Measurements from ENCODE around the gene TTC31.

Gene TTC31

DNA sequence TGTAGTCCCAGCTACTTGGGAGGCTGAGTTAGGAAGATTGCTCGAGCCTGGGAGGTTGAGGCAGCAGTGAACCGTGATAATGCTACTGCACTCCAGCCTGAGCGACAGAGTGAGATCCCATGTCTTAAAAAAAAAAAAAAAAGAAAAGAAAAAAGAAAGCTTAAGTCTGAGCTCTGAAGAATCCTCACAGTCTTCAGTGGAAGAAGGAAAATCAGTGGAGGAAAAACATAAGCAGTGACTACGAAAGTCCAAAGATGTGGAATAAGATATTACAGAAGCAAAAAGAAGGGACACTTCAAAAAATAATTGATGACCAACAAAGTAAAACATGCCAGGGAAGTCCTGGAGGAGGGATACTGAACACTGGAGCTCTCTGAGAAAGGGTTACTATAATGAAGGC, 27.4 kb downstream of the TTC31 start:
- Histone ChIP-seq H3K27me3 (ENCODE audit: insufficient read depth, low read length, poor library complexity) (peaks cover 19% of the 10 kb centered on the region), H3K79me2 (ENCODE audit: insufficient read depth, low read length) (peaks cover 14% of the 10 kb centered on the region), H3K4me3 (ENCODE audit: low read depth in 1 of 2, low read length in 2 of 2) (no peak overlapping the region), H3K27ac (ENCODE audit: low read length) (no peak overlapping the region), H3K4me2 (ENCODE audit: insufficient read depth, low read length) (no peak overlapping the region), H3K36me3 (ENCODE audit: insufficient read depth, low read length) (peaks cover 8% of the 10 kb centered on the region), H2AFZ (ENCODE audit: low read depth, low read length) (no peak overlapping the region), H3K9me3 (ENCODE audit: insufficient read depth, low read length, severe bottlenecking) (no peaks in the 10 kb centered on the region), H3K9ac (ENCODE audit: low read depth, low read length) (no peak overlapping the region), H4K20me1 (ENCODE audit: insufficient read depth, low read length) (no peaks in the 10 kb centered on the region), H3K4me1 (ENCODE audit: insufficient read depth, low read length) (peaks cover 37% of the 10 kb centered on the region)
- TF ChIP-seq, protein P1, sequence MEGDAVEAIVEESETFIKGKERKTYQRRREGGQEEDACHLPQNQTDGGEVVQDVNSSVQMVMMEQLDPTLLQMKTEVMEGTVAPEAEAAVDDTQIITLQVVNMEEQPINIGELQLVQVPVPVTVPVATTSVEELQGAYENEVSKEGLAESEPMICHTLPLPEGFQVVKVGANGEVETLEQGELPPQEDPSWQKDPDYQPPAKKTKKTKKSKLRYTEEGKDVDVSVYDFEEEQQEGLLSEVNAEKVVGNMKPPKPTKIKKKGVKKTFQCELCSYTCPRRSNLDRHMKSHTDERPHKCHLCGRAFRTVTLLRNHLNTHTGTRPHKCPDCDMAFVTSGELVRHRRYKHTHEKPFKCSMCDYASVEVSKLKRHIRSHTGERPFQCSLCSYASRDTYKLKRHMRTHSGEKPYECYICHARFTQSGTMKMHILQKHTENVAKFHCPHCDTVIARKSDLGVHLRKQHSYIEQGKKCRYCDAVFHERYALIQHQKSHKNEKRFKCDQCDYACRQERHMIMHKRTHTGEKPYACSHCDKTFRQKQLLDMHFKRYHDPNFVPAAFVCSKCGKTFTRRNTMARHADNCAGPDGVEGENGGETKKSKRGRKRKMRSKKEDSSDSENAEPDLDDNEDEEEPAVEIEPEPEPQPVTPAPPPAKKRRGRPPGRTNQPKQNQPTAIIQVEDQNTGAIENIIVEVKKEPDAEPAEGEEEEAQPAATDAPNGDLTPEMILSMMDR (IDR thresholded peaks at IDR 0.05; ENCODE audit: borderline replicate concordance, extremely low read depth, low read length, poor library complexity, severe bottlenecking): no peak
- no peak for TF ChIP-seq EZH2 (IDR thresholded peaks at IDR 0.05; ENCODE audit: borderline replicate concordance, low read depth, low read length, severe bottlenecking)
- ATAC-seq (ENCODE audit: insufficient read depth, low read depth) (no peak), DNase-seq (no peak)

DNA sequence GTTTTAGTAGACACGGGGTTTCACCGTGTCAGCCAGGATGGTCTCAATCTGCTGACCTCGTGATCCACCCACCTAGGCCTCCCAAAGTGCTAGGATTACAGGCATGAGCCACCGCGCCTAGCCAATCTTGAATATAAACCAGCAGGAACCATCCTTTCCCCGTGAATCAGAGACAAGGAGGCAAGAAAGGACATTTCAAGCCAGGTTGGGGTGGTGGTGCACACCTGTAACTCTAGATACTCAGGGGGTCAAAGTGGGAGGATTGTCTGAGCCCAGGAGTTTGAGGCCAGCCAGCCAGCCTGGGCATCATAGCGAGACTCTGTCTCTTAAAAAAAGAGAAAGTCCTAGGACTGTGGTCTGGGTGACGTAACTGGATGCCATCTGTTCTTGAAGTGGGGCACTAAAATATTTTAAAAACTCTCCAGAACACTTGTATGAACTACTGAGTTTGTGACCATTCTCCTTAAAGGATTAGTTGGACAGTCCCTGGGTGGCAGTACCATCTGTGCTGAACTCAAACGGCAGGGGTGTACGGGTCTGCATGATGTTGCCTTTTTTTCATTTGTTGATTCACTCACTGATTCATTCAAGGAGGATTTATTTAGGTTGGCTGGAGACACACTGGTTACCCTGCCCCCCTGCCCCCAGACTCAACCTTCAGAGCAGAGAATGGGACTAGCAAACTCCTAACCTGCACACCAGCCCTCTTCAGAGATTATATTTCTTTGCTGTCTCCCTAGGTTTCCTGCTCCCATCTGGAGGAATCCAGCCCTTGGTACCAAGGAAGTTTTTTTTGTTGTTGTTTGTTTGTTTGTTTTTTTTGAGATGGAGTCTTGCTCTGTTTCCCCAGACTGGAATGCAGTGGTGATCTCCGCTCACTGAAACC, 28.5 kb downstream of the TTC31 start:
- Histone ChIP-seq H3K4me3 (ENCODE audit: low read depth in 1 of 2, low read length in 2 of 2) (no peak overlapping the region), H2AFZ (ENCODE audit: low read depth, low read length) (no peak overlapping the region), H3K79me2 (ENCODE audit: insufficient read depth, low read length) (peaks cover 7% of the 10 kb centered on the region), H3K9ac (ENCODE audit: low read depth, low read length) (no peak overlapping the region), H3K27ac (ENCODE audit: low read length) (no peak overlapping the region), H3K4me1 (ENCODE audit: insufficient read depth, low read length) (peaks cover 26% of the 10 kb centered on the region), H3K9me3 (ENCODE audit: insufficient read depth, low read length, severe bottlenecking) (no peaks in the 10 kb centered on the region), H4K20me1 (ENCODE audit: insufficient read depth, low read length) (no peaks in the 10 kb centered on the region), H3K36me3 (ENCODE audit: insufficient read depth, low read length) (no peaks in the 10 kb centered on the region; the same call in 1 of the 2 replicates), H3K27me3 (ENCODE audit: insufficient read depth, low read length, poor library complexity) (peaks cover 19% of the 10 kb centered on the region), H3K4me2 (ENCODE audit: insufficient read depth, low read length) (no peak overlapping the region)
- no peak for TF ChIP-seq EZH2 (IDR thresholded peaks at IDR 0.05; ENCODE audit: borderline replicate concordance, low read depth, low read length, severe bottlenecking)
- TF ChIP-seq, protein P1 (IDR thresholded peaks at IDR 0.05; ENCODE audit: borderline replicate concordance, extremely low read depth, low read length, poor library complexity, severe bottlenecking): no peak
- no peak for ATAC-seq (ENCODE audit: insufficient read depth, low read depth)
- DNase-seq: no peak

DNA sequence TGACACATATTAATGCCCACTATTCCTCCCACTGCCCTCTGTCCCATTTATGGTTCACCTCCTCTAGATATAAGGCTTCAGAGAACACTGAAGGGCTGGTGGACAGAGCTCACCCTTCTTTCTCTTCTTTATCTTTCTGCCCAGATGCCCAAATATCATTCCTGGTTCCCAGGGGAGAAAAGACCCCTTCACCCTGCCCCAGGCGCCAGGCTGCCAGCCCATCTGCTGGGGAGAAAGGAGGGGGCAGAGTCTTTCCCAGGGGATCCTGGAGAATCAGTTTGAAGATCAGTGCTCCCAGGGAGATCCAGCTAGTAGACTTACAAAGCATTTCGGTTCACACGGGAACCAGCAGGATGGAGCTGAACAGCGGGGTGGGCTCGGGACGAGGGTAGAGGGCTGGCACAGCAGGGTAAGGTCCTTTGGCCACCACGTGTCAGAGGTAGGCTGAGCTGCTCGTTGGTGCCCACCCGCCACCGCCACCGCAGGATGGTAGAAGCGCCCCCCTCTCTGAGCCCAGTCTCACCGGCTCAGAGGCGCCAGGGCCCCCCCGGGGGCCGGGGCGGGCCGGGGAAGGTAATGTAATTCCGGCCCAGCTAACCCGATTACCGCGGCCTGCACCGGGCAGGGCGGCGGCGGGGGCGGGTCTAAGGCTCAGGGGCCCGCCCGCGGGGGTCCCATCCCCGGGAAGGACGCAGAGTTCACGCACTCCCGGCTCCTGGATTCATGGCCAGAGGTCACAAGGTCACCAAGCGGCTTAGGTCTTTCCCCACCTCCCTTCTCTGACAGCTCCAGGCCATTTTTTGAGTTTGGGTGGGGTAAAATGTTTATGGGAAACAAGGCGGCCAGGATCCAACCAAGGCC, 30.1 kb downstream of the TTC31 start:
- Histone ChIP-seq H4K20me1 (ENCODE audit: insufficient read depth, low read length) (no peaks in the 10 kb centered on the region), H3K27ac (ENCODE audit: low read length) (no peak overlapping the region), H3K4me2 (ENCODE audit: insufficient read depth, low read length) (no peak overlapping the region), H3K79me2 (ENCODE audit: insufficient read depth, low read length) (no peaks in the 10 kb centered on the region), H3K9ac (ENCODE audit: low read depth, low read length) (no peak overlapping the region), H3K27me3 (ENCODE audit: insufficient read depth, low read length, poor library complexity) (peaks cover 19% of the 10 kb centered on the region), H3K4me1 (ENCODE audit: insufficient read depth, low read length) (peaks cover 16% of the 10 kb centered on the region), H2AFZ (ENCODE audit: low read depth, low read length) (no peak overlapping the region), H3K36me3 (ENCODE audit: insufficient read depth, low read length) (no peaks in the 10 kb centered on the region), H3K9me3 (ENCODE audit: insufficient read depth, low read length, severe bottlenecking) (no peaks in the 10 kb centered on the region), H3K4me3 (ENCODE audit: low read depth in 1 of 2, low read length in 2 of 2) (no peak overlapping the region)
- DNase-seq (no peak), ATAC-seq (ENCODE audit: insufficient read depth, low read depth) (no peak)
- TF ChIP-seq, protein P1 (IDR thresholded peaks at IDR 0.05; ENCODE audit: borderline replicate concordance, extremely low read depth, low read length, poor library complexity, severe bottlenecking): no peak
- TF ChIP-seq EZH2 (IDR thresholded peaks at IDR 0.05; ENCODE audit: borderline replicate concordance, low read depth, low read length, severe bottlenecking): no peak
